HG03280 (cell line): ENCODE results near the gene SOX13.

Experiments used
- ATAC-seq: cut with Tn5 transposase; IDR thresholded peaks from one replicate; pipeline ENCODE4 v1.9.1; 2021; ENCODE audit warnings: mild to moderate bottlenecking, moderate library complexity; ENCODE audit not compliant: unreplicated experiment

Gene SOX13

GRCh38 chr1:204128464-204128963 lies 55.6 kb downstream of the SOX13 start:
- no peak for ATAC-seq

GRCh38 chr1:204128964-204129896 lies 56.3 kb downstream of the SOX13 start:
- no peak for ATAC-seq

GRCh38 chr1:204130178-204130577 lies 57.3 kb downstream of the SOX13 start:
- no peak for ATAC-seq

GRCh38 chr1:204130981-204131892 lies 58.3 kb downstream of the SOX13 start:
- ATAC-seq, result no peak

- no peak for ATAC-seq
Observed at GRCh38 chr1:204131978-204132377, 59.1 kb downstream of the SOX13 start.

- no peak for ATAC-seq
Observed at GRCh38 chr1:204132718-204133117, 59.8 kb downstream of the SOX13 start.

GRCh38 chr1:204134103-204134502 lies 61.2 kb downstream of the SOX13 start:
- ATAC-seq, result no peak

GRCh38 chr1:204136814-204137213 lies 63.9 kb downstream of the SOX13 start:
- no peak for ATAC-seq

- no peak for ATAC-seq
Observed at GRCh38 chr1:204139088-204139487, 66.2 kb downstream of the SOX13 start.

- ATAC-seq, result no peak
Observed at GRCh38 chr1:204139952-204140351, 67.0 kb downstream of the SOX13 start.

- no peak for ATAC-seq
Observed at GRCh38 chr1:204141131-204141530, 68.2 kb downstream of the SOX13 start.

GRCh38 chr1:204142032-204142974 lies 69.4 kb downstream of the SOX13 start:
- ATAC-seq, result no peak

GRCh38 chr1:204143276-204144041 lies 70.5 kb downstream of the SOX13 start:
- ATAC-seq, result no peak

GRCh38 chr1:204145033-204145504 lies 72.2 kb downstream of the SOX13 start:
- ATAC-seq, result no peak

- ATAC-seq, result no peak
Observed at GRCh38 chr1:204146309-204146708, 73.4 kb downstream of the SOX13 start.

GRCh38 chr1:204146965-204147364 lies 74.0 kb downstream of the SOX13 start:
- ATAC-seq, result no peak

GRCh38 chr1:204147406-204148383 lies 74.8 kb downstream of the SOX13 start:
- no peak for ATAC-seq

- no peak for ATAC-seq
Observed at GRCh38 chr1:204149107-204149506, 76.2 kb downstream of the SOX13 start.
